Measurements from ENCODE around the gene ZEB1. TPM values are rescaled to one million over a fixed set of nuclear protein-coding genes. Genes with fewer than 3 reads are reported as not detected.

Gene ZEB1
- total and polyA plus RNA-seq, 2 of the 8 experiments (the other 6 are each of a cell fraction or from before 2014, with no cell fraction given), result 0.08 to 0.15 TPM

DNA sequence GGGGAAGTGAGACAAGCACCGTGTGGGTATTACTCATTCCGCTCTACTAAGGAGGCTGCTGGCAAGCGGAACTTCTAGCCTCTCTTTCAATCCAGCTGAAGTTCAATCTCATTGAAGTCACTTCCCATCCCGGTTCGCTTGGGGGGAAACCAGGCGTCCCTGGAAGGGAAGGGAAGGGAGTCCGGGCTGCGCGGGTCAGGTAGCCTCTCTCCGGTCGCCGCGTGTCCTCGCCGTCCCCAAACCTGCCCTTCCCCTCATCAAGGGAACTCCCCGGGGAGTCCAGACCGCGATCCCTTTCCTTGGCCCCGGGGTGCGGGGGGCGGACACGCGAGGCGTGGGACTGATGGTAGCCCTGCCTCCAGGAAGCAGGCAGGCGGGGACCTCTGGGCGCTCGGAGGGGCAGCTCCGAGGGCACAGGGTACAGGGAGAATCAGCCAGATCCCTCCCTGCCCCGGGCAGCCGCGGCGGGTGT is 598 bp upstream of the ZEB1 start (continued):
- TF ChIP-seq, protein P1, sequence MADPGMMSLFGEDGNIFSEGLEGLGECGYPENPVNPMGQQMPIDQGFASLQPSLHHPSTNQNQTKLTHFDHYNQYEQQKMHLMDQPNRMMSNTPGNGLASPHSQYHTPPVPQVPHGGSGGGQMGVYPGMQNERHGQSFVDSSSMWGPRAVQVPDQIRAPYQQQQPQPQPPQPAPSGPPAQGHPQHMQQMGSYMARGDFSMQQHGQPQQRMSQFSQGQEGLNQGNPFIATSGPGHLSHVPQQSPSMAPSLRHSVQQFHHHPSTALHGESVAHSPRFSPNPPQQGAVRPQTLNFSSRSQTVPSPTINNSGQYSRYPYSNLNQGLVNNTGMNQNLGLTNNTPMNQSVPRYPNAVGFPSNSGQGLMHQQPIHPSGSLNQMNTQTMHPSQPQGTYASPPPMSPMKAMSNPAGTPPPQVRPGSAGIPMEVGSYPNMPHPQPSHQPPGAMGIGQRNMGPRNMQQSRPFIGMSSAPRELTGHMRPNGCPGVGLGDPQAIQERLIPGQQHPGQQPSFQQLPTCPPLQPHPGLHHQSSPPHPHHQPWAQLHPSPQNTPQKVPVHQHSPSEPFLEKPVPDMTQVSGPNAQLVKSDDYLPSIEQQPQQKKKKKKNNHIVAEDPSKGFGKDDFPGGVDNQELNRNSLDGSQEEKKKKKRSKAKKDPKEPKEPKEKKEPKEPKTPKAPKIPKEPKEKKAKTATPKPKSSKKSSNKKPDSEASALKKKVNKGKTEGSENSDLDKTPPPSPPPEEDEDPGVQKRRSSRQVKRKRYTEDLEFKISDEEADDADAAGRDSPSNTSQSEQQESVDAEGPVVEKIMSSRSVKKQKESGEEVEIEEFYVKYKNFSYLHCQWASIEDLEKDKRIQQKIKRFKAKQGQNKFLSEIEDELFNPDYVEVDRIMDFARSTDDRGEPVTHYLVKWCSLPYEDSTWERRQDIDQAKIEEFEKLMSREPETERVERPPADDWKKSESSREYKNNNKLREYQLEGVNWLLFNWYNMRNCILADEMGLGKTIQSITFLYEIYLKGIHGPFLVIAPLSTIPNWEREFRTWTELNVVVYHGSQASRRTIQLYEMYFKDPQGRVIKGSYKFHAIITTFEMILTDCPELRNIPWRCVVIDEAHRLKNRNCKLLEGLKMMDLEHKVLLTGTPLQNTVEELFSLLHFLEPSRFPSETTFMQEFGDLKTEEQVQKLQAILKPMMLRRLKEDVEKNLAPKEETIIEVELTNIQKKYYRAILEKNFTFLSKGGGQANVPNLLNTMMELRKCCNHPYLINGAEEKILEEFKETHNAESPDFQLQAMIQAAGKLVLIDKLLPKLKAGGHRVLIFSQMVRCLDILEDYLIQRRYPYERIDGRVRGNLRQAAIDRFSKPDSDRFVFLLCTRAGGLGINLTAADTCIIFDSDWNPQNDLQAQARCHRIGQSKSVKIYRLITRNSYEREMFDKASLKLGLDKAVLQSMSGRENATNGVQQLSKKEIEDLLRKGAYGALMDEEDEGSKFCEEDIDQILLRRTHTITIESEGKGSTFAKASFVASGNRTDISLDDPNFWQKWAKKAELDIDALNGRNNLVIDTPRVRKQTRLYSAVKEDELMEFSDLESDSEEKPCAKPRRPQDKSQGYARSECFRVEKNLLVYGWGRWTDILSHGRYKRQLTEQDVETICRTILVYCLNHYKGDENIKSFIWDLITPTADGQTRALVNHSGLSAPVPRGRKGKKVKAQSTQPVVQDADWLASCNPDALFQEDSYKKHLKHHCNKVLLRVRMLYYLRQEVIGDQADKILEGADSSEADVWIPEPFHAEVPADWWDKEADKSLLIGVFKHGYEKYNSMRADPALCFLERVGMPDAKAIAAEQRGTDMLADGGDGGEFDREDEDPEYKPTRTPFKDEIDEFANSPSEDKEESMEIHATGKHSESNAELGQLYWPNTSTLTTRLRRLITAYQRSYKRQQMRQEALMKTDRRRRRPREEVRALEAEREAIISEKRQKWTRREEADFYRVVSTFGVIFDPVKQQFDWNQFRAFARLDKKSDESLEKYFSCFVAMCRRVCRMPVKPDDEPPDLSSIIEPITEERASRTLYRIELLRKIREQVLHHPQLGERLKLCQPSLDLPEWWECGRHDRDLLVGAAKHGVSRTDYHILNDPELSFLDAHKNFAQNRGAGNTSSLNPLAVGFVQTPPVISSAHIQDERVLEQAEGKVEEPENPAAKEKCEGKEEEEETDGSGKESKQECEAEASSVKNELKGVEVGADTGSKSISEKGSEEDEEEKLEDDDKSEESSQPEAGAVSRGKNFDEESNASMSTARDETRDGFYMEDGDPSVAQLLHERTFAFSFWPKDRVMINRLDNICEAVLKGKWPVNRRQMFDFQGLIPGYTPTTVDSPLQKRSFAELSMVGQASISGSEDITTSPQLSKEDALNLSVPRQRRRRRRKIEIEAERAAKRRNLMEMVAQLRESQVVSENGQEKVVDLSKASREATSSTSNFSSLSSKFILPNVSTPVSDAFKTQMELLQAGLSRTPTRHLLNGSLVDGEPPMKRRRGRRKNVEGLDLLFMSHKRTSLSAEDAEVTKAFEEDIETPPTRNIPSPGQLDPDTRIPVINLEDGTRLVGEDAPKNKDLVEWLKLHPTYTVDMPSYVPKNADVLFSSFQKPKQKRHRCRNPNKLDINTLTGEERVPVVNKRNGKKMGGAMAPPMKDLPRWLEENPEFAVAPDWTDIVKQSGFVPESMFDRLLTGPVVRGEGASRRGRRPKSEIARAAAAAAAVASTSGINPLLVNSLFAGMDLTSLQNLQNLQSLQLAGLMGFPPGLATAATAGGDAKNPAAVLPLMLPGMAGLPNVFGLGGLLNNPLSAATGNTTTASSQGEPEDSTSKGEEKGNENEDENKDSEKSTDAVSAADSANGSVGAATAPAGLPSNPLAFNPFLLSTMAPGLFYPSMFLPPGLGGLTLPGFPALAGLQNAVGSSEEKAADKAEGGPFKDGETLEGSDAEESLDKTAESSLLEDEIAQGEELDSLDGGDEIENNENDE (IDR thresholded peaks at IDR 0.05; ENCODE audit: insufficient replicate concordance, low read length), result no peak
- 0 out of 2 replicates have a peak, but pooled peaks have one; percentile 14 for TF ChIP-seq YY1 (IDR thresholded peaks at IDR 0.05; ENCODE audit: low read depth, low read length)
- peak; percentile 41 for TF ChIP-seq ASH2L (IDR thresholded peaks at IDR 0.05; ENCODE audit: low read length)
- TF ChIP-seq, protein P2, sequence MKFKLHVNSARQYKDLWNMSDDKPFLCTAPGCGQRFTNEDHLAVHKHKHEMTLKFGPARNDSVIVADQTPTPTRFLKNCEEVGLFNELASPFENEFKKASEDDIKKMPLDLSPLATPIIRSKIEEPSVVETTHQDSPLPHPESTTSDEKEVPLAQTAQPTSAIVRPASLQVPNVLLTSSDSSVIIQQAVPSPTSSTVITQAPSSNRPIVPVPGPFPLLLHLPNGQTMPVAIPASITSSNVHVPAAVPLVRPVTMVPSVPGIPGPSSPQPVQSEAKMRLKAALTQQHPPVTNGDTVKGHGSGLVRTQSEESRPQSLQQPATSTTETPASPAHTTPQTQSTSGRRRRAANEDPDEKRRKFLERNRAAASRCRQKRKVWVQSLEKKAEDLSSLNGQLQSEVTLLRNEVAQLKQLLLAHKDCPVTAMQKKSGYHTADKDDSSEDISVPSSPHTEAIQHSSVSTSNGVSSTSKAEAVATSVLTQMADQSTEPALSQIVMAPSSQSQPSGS (IDR thresholded peaks at IDR 0.05; ENCODE audit: low read length), result no peak
- peak; percentile 41; the same call in 1 of the 2 replicates for TF ChIP-seq SUZ12 (IDR thresholded peaks at IDR 0.05; ENCODE audit: low read length)
